Ramos (cell line): Measurements from ENCODE around the gene PDZD2.

Source experiments
- in situ Hi-C: fragments of 300-500 bp; cut with MboI; formaldehyde crosslinking; loops from one replicate; pipeline ENCODE4 v1.14.3; 2022; ENCODE audit warnings: low sequenced_read_pairs; ENCODE audit not compliant: unreplicated experiment

PDZD2 gene

DNA sequence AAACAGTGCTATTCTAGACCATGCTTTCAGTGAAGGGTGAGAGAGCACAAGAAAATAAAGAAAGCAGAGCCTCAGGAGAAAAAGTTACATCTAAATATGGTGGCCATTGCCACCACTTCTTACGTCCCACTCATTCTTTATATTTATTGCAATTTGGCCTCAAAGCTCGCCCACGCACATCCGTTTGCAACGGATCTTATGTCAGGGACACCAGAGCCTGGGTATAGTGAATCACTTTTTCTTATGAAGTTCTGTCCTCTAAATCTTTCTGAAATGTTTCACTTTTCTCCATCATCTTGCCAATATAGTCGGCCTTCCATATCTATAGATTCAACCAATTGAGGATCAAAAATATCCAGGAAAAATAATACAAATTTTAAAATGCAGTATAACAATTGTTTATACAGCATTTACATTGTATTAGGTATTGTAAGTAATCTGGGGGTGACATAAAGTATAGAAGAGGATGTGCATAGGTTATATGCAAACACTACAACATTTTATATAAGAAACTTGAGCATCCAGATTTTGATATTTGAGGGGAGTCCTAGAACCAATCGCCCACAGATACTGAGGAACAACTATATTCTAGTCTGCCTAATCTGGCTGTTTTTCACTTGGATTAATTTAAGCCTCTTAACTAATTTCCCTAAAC is 500.0 kb downstream of the PDZD2 start:
- in situ Hi-C loops: no loop called here

DNA sequence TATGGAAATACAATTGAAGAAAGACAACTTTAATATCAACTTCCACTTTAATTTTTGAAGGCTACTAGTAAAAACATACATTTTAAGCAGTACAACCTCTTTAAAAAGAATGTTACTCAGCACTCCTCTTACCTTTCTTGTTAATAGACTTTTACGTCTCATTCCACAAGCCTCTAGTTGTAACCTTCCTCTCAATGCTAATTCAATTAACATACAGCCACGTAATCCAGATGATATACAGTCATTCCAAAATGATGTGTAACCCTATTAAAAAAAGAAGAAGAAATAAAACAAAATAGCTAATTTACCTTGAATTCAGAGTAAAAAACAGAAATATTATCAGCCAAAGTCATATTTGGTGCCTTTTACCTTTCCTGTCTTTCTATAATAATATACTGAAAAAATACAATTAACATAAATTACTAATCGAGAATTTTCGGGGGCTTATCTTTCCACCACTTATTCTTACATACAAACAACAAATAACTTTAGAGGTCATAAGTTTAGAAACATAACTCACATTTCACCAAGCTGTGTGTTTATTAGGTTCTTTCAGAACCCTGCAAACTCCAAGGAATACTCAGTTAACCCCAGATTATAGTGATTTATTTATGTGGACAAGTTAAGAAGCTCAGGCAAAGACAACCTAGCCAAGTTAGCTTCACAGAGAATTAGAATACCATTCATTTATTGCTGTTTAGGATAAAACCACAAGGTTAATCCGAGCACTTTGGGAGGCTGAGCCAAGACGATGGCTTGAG is 504.9 kb downstream of the PDZD2 start:
- in situ Hi-C loops: no loop called here

DNA sequence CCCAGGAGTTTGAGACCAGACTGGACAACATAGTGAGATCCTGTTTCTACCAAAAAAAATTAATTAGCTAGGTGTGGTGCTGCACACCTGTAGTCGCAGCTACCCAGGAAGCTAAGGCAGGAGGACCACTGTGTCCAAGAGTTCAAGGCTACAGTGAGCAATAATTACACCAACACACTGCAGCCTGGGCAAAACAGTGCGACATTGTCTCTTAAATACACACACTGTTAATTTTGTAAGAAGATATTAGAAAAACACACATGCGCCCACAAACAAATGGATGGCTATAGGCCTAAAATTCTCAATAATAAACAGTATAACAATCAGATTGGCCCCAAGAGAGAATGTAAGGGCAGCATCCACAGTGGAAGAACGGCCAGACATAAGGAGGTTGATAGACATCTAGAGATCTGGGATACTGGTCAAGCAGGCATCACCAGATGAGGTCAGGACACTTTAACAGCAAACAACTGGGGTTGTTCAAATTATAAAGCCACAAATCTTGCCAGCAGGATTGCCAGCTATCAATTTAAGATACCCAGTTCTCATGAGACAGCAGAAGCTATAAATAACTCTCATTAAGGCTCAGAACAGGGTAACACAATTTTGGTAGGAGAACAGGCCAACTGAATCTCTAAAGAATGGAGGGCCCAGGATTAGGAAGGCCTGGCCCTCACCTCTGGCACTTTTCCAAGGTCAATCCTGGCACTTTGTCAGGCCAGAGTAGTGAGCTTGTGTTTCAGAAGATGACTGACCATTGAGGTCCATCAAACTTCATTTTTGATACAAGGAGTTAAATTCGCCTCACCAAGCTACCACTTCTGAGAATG is 505.7 kb downstream of the PDZD2 start:
- in situ Hi-C loops: no loop called here

DNA sequence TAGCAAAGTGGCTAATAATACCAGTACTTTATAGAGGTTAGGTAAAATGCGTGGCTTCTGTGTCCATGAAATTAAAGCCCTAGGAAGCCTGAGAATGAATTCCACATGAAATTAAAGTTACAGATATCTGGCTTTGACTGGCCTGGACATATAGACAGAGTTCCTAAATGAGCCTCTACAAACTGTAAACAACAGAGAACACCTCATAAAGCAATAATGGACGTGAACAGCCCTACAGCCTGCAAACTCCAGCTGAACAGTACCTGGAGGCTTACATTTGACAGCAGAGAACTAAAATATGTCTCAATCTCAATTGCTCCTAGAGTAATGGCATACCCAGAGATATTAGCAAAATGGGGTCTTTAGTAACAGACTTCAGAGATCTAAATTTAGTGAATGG is 506.4 kb downstream of the PDZD2 start:
- in situ Hi-C loops: no loop called here

- in situ Hi-C loops: no loop called here
These were observed 508.3 kb downstream of the PDZD2 start for GRCh38 chr5:32147236-32147635.

DNA sequence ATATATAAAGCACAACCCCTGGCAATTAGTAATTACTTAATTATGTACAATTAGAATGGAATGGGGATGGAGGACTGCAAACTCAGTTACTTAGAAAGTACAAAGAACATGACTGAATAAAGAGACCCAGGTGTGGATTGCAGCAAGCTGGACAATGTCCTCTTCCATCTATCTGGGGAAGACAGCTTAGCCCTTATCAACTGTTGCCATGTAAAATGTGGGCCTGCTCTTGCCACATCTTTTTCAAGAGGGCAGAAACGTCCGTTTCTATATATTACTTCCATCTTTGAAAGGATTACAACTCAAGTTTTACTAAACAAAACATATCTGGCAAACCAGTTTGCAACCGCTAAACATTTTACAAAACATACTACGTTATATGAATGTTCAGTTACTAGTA is 509.0 kb downstream of the PDZD2 start:
- in situ Hi-C loops: no loop called here

DNA sequence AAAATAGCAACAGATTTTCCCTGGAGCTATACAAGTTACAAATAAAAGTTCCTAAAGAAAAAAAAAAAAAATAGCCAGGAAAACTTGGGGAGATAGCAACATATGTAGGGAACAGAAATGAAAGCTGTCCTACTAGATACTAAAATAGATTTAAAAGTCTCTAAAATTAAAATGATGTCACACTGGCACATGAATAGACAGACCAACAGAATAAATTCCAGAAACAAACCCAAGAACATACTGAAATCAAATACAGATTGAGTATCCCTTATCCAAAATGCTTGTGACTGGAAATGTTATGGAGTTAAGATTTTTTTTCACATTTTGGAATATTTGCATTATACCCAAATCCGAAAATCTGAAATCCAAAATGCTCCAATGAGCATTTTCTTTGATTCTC is 511.4 kb downstream of the PDZD2 start:
- in situ Hi-C loops: no loop called here

GRCh38 chr5:32151198-32151597 is 512.3 kb downstream of the PDZD2 start:
- in situ Hi-C loops: no loop called here

DNA sequence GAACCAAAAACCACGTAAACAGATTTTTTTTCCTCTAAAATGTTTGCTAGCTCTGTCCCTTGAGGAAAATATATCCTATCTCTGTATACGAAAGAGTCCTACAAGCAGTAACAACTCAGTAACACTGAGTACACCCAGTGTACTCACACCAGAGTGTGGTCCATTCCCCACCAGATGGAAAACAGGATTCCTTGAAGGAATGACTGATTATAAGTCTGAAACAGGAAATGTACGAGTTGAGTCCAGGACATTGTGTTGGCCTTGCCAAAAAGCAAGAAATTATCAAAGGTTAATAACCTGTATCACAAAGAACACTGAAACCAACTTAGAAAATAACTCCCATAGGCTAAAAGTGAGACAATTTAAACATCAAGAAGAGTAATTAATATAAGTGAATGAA is 514.8 kb downstream of the PDZD2 start:
- in situ Hi-C loops: no loop called here

- in situ Hi-C loops: no loop called here
These were observed 516.3 kb downstream of the PDZD2 start for GRCh38 chr5:32155211-32155610.

DNA sequence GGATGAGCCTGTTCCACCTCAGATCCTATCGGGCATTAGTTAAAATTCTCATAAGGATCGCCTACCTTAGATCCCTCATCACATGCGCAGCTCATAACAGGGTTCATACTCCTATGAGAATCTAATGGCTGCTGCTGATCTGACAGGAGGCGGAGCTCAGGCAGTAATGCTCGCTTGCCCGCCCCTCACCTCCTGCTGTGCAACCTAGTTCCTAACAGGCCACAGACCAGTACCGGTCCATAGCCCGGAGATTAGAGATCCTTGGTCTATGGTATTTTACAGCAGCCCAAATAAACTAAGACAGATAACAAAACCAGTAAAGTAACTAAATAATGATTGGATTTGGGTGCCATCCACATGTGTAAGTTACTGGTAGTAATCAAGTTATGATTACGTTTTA is 517.7 kb downstream of the PDZD2 start:
- in situ Hi-C loops: no loop called here

GRCh38 chr5:32157078-32157477 is 518.1 kb downstream of the PDZD2 start:
- in situ Hi-C loops: no loop called here

GRCh38 chr5:32158679-32158975 is 519.7 kb downstream of the PDZD2 start:
- in situ Hi-C loops: no loop called here

DNA sequence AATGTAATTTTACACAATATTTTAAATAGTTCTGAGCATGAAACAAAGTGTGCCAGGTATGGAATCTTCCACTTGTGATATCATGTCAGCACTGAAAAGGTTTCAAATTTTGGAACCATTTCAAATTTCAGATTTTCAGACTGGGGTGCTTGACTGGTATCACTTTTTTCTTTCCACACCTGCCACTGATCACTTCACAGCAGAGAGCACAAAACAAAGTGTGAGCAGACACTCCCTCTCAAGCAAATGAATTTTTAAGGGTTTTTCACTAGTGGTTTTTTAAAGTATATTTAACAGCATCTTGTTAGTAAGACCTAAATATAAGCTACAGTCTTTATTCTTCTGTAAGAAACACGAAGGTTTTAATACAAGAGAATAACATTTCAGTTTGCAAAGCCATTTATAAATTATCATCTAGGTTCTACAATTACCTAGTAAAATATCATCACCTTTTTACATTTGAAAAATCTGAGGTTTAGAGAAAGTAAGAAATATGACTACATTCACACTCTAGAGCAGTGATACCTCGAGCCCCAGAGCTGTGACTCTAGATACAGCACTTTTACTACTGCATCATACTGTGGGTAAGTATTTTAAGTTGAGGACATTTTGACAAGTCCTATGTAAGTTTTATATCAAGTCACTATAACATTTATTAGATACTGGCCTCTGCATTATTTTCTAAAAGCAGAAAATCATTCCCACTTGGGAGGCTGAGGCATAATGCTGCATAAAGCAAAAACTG is 520.6 kb downstream of the PDZD2 start:
- in situ Hi-C loops: no loop called here

- in situ Hi-C loops: no loop called here
These were observed 521.3 kb downstream of the PDZD2 start for GRCh38 chr5:32160228-32160627.
